ENCODE data around the gene ACSM4.

GRCh38 chr12:7361265-7361664, 57.4 kb downstream of the ACSM4 start:
- no peak for TF ChIP-seq CTCF (IDR thresholded peaks at IDR 0.05; ENCODE audit: low read depth, low read length)
- TF ChIP-seq EZH2phosphoT487 (IDR thresholded peaks at IDR 0.05; ENCODE audit: low read depth): no peak
